Nephron (organoid): ENCODE data around the gene TCF15.
A peak's percentile ranks its signal among the peaks of the same experiment; 100 is the strongest.
"Not testable (repeated sequence)": the region's sequence is repeated elsewhere in the genome, so short reads cannot be mapped to it uniquely, and the experiment has no call there.

Experiments used
- H3K27ac Mint-ChIP-seq, 3 experiments: 2 replicates each; pipeline ENCODE4 v1.8.0; 2020; ENCODE audit warnings: mixed read lengths in 3 of 3, mild to moderate bottlenecking in 2 of 3, moderate library complexity in 1 of 3
- H3K27me3 Mint-ChIP-seq: 2 replicates; pipeline ENCODE4 v1.8.0; 2021; ENCODE audit warnings: low read depth, mild to moderate bottlenecking, moderate library complexity, mixed read lengths
- H3K36me3 Mint-ChIP-seq: 2 replicates; pipeline ENCODE4 v1.8.0; 2020; ENCODE audit warnings: low read depth, mixed read lengths
- H3K4me1 Mint-ChIP-seq: 2 replicates; pipeline ENCODE4 v1.8.0; 2020; ENCODE audit warnings: mixed read lengths
- H3K4me3 Mint-ChIP-seq, 3 experiments: 2 replicates each; pipeline ENCODE4 v1.8.0; 2020; ENCODE audit warnings: mild to moderate bottlenecking in 3 of 3, mixed read lengths in 3 of 3, moderate library complexity in 2 of 3
- H3K9me3 Mint-ChIP-seq: 2 replicates; pipeline ENCODE4 v1.8.0; 2020; ENCODE audit warnings: mixed read lengths
- TF ChIP-seq, protein P1 (sequence below), 3 experiments: fragments of 200-600 bp; sonication (generic); IDR thresholded peaks; one replicate each; pipeline ENCODE4 v1.5.0; 2021; ENCODE audit warnings: antibody characterized with exemption in 3 of 3; ENCODE audit not compliant: unreplicated experiment in 3 of 3

TCF15 gene

DNA sequence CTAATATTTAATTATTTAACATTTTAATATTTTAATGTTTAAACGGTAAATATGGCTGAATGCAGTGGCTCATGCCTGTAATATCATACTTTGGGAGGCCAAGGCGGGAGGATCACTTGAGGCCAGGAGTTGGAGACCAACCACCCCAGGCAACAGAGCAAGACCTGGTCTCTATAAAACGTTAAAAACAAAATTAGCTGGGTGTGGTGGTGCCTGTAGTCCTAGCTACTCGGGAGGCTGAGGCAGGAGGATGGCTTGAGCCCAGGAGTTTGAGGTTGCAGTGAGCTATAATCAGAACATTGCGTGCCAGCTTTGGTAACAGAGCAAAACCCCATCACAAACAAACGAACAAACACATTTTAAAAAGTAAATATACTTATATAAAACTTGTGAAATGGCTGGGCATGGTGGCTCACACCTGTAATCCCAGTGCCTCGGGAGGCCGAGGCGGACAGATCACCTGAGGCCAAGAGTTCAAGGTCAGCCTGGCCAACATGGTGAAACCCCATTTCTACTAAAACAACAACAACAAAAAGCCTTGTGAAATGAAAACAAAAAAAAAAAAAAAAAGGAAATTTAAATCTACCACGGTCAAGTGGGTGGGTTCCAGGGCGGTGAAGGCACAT lies 34.7 kb upstream of the TCF15 start:
- Mint-ChIP-seq H3K27me3 (peaks cover under 1% of the 10 kb centered on the region), H3K4me3 (no peak overlapping the region), H3K36me3 (peaks cover 25% of the 10 kb centered on the region), H3K9me3 (no peaks in the 10 kb centered on the region), H3K27ac (no peak overlapping the region), H3K4me1 (peaks cover 10% of the 10 kb centered on the region)
- TF ChIP-seq, protein P1, sequence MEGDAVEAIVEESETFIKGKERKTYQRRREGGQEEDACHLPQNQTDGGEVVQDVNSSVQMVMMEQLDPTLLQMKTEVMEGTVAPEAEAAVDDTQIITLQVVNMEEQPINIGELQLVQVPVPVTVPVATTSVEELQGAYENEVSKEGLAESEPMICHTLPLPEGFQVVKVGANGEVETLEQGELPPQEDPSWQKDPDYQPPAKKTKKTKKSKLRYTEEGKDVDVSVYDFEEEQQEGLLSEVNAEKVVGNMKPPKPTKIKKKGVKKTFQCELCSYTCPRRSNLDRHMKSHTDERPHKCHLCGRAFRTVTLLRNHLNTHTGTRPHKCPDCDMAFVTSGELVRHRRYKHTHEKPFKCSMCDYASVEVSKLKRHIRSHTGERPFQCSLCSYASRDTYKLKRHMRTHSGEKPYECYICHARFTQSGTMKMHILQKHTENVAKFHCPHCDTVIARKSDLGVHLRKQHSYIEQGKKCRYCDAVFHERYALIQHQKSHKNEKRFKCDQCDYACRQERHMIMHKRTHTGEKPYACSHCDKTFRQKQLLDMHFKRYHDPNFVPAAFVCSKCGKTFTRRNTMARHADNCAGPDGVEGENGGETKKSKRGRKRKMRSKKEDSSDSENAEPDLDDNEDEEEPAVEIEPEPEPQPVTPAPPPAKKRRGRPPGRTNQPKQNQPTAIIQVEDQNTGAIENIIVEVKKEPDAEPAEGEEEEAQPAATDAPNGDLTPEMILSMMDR (IDR thresholded peaks at IDR 0.05; ENCODE audit: unreplicated experiment in 3 of 3), result no peak

DNA sequence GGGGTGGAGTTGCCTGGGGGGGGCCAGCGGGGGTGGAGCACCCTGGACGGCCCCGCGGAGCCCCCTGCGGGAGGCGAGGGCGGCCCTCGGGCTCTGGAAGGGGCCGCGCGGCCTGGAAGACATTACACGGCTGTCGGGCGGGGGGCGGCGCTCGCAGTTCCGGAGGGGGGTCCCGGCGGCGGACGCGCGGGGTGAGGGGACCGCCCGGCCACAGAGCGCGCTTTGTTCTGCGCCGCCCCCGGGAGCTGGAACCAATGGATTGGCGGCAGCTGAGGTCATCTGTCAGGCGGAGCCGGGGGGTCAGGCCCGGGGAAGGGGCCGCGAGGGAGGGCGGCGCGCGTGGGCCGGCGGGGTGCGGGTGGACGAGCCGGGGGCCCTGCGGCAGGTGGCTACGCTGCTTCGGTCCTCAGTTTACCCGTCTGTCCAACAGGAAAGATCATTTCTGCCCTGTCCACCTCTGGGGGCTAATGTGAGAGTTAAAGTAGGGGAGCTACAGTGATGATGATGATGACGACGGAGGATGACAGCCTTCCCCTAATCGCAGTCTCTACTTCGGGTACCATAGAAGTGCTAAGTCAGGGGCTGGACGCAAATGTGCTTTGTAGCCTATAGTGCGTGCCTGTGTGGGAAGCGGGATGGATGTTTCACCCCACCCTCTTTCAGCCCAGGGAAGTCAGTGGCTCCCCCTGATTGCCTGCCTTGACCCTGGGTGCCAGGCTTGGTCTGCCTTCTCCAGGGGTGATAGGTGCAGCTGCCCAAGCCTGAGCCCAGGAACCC lies 32.5 kb upstream of the TCF15 start:
- Mint-ChIP-seq H3K27ac (peak overlapping the region; percentile 50 to 85 (median 79)), H3K9me3 (no peaks in the 10 kb centered on the region), H3K4me1 (peaks cover 10% of the 10 kb centered on the region), H3K36me3 (peaks cover 5% of the 10 kb centered on the region), H3K4me3 (peak overlapping the region; percentile 45 to 80 (median 78)), H3K27me3 (peaks cover 3% of the 10 kb centered on the region)
- TF ChIP-seq, protein P1 (IDR thresholded peaks at IDR 0.05; ENCODE audit: unreplicated experiment in 3 of 3), result no peak

DNA sequence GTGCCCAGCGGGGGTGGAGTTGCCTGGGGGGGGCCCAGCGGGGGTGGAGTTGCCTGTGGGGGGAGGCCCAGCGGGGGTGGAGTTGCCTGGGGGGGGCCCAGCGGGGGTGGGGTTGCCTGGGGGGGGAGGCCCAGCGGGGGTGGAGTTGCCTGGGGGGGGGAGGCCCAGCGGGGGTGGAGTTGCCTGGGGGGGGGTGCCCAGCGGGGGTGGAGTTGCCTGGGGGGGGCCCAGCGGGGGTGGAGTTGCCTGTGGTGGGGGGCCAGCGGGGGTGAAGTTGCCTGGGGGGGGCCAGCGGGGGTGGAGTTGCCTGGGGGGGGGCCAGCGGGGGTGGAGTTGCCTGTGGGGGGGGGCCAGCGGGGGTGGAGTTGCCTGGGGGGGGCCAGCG lies 31.9 kb upstream of the TCF15 start:
- not testable (repeated sequence) for H3K9me3 Mint-ChIP-seq, H3K27ac Mint-ChIP-seq, H3K4me3 Mint-ChIP-seq, H3K36me3 Mint-ChIP-seq, H3K27me3 Mint-ChIP-seq, H3K4me1 Mint-ChIP-seq

DNA sequence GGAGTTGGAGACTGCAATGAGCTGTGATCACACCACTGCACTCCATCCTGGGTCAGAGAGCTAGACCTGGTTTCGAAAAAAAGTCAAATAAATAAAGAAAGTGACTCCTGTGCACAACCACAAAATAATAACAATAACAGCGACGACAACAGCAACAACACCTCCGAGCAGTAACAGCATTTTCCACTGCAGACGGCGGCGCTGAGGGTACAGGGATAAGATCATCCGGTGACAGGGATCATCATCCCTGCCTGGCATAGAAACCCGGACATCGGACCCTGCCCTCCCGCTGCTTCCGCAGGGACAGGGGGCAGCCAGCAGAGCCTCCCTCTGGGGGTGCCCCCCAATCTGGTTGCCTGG lies 31.4 kb upstream of the TCF15 start:
- TF ChIP-seq, protein P1 (IDR thresholded peaks at IDR 0.05; ENCODE audit: unreplicated experiment in 3 of 3), result no peak
- peak overlapping the region; percentile 69 to 79 (median 76) for H3K4me3 Mint-ChIP-seq
- peak overlapping the region; percentile 68 to 90 (median 88) for H3K27ac Mint-ChIP-seq
- H3K4me1 Mint-ChIP-seq, result peaks cover 10% of the 10 kb centered on the region
- no peaks in the 10 kb centered on the region for H3K36me3 Mint-ChIP-seq
- no peaks in the 10 kb centered on the region for H3K9me3 Mint-ChIP-seq
- peaks cover 3% of the 10 kb centered on the region for H3K27me3 Mint-ChIP-seq

DNA sequence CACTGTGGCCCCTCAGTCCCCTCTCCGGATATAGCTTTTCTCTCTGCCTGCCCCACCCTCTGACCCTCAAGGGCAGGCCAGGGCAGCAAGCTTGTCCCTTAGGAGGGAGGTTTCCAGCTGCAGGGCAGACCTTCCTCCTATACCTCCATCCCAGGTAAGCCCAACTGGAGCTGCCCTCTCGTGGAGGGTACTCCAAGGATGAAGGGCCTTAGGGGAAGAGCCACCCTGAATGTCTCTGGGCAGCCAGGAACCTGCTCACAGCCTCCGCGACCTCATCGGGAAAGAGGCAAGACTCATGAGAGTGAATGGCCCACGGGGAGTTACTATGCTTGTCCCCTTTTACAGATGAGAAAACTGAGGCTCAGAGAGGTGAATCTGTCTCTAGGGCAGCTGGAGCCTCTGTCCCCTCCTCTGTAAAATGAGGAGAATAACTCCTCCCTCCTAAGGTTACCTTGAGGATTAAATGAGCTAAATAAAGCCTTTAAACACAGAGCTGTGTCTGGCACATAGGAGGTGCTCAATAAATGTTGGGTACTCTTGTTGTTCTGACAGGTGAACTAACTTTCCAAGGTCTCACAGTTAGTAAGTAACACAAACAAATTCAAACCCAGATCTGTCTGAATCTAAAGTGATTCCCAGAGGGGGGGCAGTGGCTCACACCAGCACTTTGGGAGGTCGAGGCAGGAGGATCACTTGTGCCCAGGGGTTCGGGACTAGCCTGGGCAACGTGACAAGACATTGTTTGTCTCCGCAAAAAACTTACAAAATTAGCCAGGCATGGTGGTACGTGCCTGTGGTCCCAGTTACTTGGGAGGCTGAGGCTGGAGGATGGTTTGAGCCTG lies 30.8 kb upstream of the TCF15 start:
- Mint-ChIP-seq H3K27me3 (peaks cover 8% of the 10 kb centered on the region), H3K9me3 (no peaks in the 10 kb centered on the region), H3K36me3 (no peaks in the 10 kb centered on the region), H3K4me1 (peaks cover 10% of the 10 kb centered on the region), H3K4me3 (peak overlapping the region; percentile 69 to 79 (median 76)), H3K27ac (peak overlapping the region; percentile 68 to 90 (median 88))
- TF ChIP-seq, protein P1 (IDR thresholded peaks at IDR 0.05; ENCODE audit: unreplicated experiment in 3 of 3), result no peak

DNA sequence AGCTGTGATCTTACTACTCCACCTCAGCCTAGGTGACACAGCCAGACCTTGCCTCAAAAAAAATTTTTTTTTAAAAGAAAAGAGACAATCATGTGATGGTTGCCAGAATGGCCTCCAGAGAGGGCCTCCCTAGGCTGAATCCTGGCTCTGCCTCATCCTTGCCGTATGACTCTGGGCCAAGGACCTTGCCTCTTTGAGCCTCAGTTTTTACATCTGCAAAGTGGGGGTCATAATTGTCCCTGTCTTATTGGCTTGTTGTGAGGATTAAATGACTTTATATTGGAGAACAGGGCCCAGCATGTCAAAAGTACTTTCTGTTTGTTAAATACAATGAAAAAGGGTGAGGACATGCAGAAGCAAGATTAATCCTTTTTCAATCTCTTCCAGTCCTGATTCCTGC lies 28.5 kb upstream of the TCF15 start:
- Mint-ChIP-seq H3K27ac (no peak overlapping the region), H3K36me3 (no peaks in the 10 kb centered on the region), H3K9me3 (no peaks in the 10 kb centered on the region), H3K4me1 (peaks cover 10% of the 10 kb centered on the region), H3K4me3 (no peak overlapping the region), H3K27me3 (peaks cover 17% of the 10 kb centered on the region)
- TF ChIP-seq, protein P1 (IDR thresholded peaks at IDR 0.05; ENCODE audit: unreplicated experiment in 3 of 3), result no peak
